HepG2 (cell line): ENCODE results near the gene WDFY1. TPM values are rescaled to one million over a fixed set of nuclear protein-coding genes. Genes with fewer than 3 reads are reported as not detected.

Source experiments
- ATAC-seq: fragments of 200-7000 bp; cut with Tn5 transposase; 3 replicates; pipeline ENCODE4 v1.9.1; 2020; ENCODE audit warnings: mild to moderate bottlenecking, moderate library complexity
- BruUV-seq: library from RNA; stranded (reverse); fragments of 400-500 nt; replicated peaks from 2 replicates; lab custom pipeline; 2021; lab: Mats Ljungman, UMichigan
- CTCF ChIA-PET: fragments of 300-600 bp; formaldehyde crosslinking; extraction: SDS; loops from one replicate; lab custom pipeline; 2021; ENCODE audit warnings: low total read pairs, inconsistent platforms, low intra/inter-chr PET ratio; lab: Yijun Ruan, JAX
- POLR2A ChIA-PET: fragments of 350-600 bp; sonication (Branson Sonifier 250); formaldehyde crosslinking; loops from one replicate; lab custom pipeline; 2020; ENCODE audit warnings: antibody characterized with exemption, inconsistent platforms; lab: Yijun Ruan, JAX
- DNase-seq: peaks from one replicate; pipeline ENCODE4 v3.0.0-alpha.2; 2015; ENCODE audit warnings: low spot score
- FAIRE-seq: peaks from 3 replicates; lab custom pipeline; 2011; peaks lifted over from hg19 to GRCh38; lab: Jason Lieb, UNC
- H2AFZ ChIP-seq: one replicate; pipeline ENCODE4 v1.6.1; 2011; ENCODE audit warnings: low read length, inconsistent platforms
- H3K27ac ChIP-seq: fragments of 300-600 bp; 3 replicates; pipeline ENCODE4 v1.8.0; 2011; ENCODE audit warnings: mixed run types, mild to moderate bottlenecking, mixed read lengths, low read length, inconsistent platforms; ENCODE audit not compliant: insufficient read depth; ENCODE audit errors: extremely low read length
- H3K27me3 ChIP-seq, 2 experiments: fragments of 200-600 bp in 1 of 2; 2 replicates in 1 of 2; 3 replicates in 1 of 2; pipeline versions ENCODE4 v1.6.0 to v1.8.0; 2011; ENCODE audit warnings: low read length in 2 of 2, mild to moderate bottlenecking in 2 of 2, moderate library complexity in 2 of 2, inconsistent platforms in 1 of 2; ENCODE audit not compliant: insufficient read depth in 2 of 2, control insufficient read depth in 1 of 2
- H3K36me3 ChIP-seq, 2 experiments: fragments of 200-600 bp in 1 of 2; replicated peaks in 1 of 2; 2 replicates in 1 of 2; 3 replicates in 1 of 2; pipeline versions ENCODE4 v1.5.1 to v1.8.0; 2011; ENCODE audit warnings: low read length in 2 of 2, inconsistent platforms in 1 of 2; ENCODE audit not compliant: insufficient read depth in 2 of 2, control insufficient read depth in 1 of 2
- H3K4me1 ChIP-seq: 2 replicates; pipeline ENCODE4 v1.5.1; 2012; ENCODE audit warnings: low read length, inconsistent platforms; ENCODE audit not compliant: insufficient read depth
- H3K4me2 ChIP-seq: 2 replicates; pipeline ENCODE4 v1.6.0; 2011; ENCODE audit warnings: low read depth, low read length, inconsistent platforms
- H3K4me3 ChIP-seq, 3 experiments: fragments of 200-600 bp in 1 of 3; sonication (generic), shearing (Covaris generic) in 1 of 3; replicated peaks in 1 of 3; 2 replicates each; pipeline ENCODE4 v1.5.1; 2011 to 2016; ENCODE audit warnings: low read length in 3 of 3, inconsistent platforms in 2 of 3, low read depth in 2 of 3, mild to moderate bottlenecking in 2 of 3, control low read depth in 1 of 3, mixed read lengths in 1 of 3; ENCODE audit not compliant: insufficient read depth in 1 of 3
- H3K79me2 ChIP-seq: one replicate; pipeline ENCODE4 v1.6.1; 2011; ENCODE audit warnings: low read length, inconsistent platforms; ENCODE audit not compliant: insufficient read depth
- H3K9ac ChIP-seq: 2 replicates; pipeline ENCODE4 v1.6.0; 2011; ENCODE audit warnings: mild to moderate bottlenecking, low read depth, low read length, inconsistent platforms; ENCODE audit not compliant: insufficient read depth
- H3K9me3 ChIP-seq: 2 replicates; pipeline ENCODE4 v1.5.1; 2012; ENCODE audit warnings: mild to moderate bottlenecking, low read length
- H4K20me1 ChIP-seq: 2 replicates; pipeline ENCODE4 v1.6.0; 2011; ENCODE audit warnings: inconsistent platforms, mild to moderate bottlenecking, low read length, moderate library complexity; ENCODE audit not compliant: insufficient read depth
- CHCHD3 ChIP-seq: sonication (generic); formaldehyde crosslinking; IDR thresholded peaks from 2 replicates; pipeline ENCODE4 v1.8.0; 2022; ENCODE audit warnings: mild to moderate bottlenecking, missing genetic modification reagents, moderate library complexity
- GATAD2A ChIP-seq: IDR thresholded peaks from 2 replicates; pipeline ENCODE4 v1.6.1; 2016
- GFI1 ChIP-seq: sonication (generic); formaldehyde crosslinking; IDR thresholded peaks from 2 replicates; pipeline ENCODE4 v1.5.0; 2020; ENCODE audit warnings: missing genetic modification reagents, mild to moderate bottlenecking, borderline replicate concordance
- HNF4A ChIP-seq: sonication (generic); formaldehyde crosslinking; IDR thresholded peaks from 2 replicates; pipeline ENCODE4 v1.4.0; 2020; ENCODE audit warnings: missing genetic modification reagents
- KLF9 ChIP-seq: IDR thresholded peaks from 2 replicates; pipeline ENCODE4 v1.6.1; 2016; ENCODE audit warnings: low read depth
- SIX1 ChIP-seq: sonication (generic); formaldehyde crosslinking; IDR thresholded peaks from 2 replicates; pipeline ENCODE4 v1.4.0; 2020; ENCODE audit warnings: missing genetic modification reagents, borderline replicate concordance
- SIX4 ChIP-seq: sonication (generic); formaldehyde crosslinking; IDR thresholded peaks from 2 replicates; pipeline ENCODE4 v1.4.0; 2020; ENCODE audit warnings: missing genetic modification reagents
- ZNF318 ChIP-seq: sonication (generic); formaldehyde crosslinking; IDR thresholded peaks from 2 replicates; pipeline ENCODE4 v1.4.0; 2020; ENCODE audit warnings: mild to moderate bottlenecking, missing genetic modification reagents
- ZNF720 ChIP-seq: sonication (generic); formaldehyde crosslinking; IDR thresholded peaks from 2 replicates; pipeline ENCODE4 v1.4.0; 2020; ENCODE audit warnings: missing genetic modification reagents
- WGBS: methylation state at CpG from one replicate; pipeline ENCODE4 v1.1.6; 2017; ENCODE audit warnings: low lambda C conversion rate; 5-methylcytosine and 5-hydroxymethylcytosine counted together
- in situ Hi-C: cut with HindIII; loops from 2 replicates; pipeline ENCODE4 v1.10.0; 2017; ENCODE audit warnings: low pct_unique_long_range_greater_than_20kb; ENCODE audit not compliant: extremely low pct_ligation_motif_present
- intact Hi-C: fragments of 100-400 bp; cut with micrococcal nuclease; formaldehyde crosslinking; loops from one replicate; pipeline ENCODE4 v1.10.0; 2022; ENCODE audit not compliant: unreplicated experiment
- polyA plus RNA-seq, 8 experiments: library from polyadenylated mRNA; depleted of rRNA in 3 of 8; stranded (reverse) in 7 of 8; unstranded in 1 of 8; fragments of >200 nt; fragmentation: Illumina TruSeq in 4 of 8; extraction: Trizol in 4 of 8; gene quantifications; 2 replicates each; pipeline versions ENCODE4 v1.2.1 to v1.2.3, GENCODE V29; 2011 to 2016; ENCODE audit warnings: low read depth in 4 of 8, missing spikeins in 1 of 8, mixed read lengths in 1 of 8; ENCODE audit not compliant: insufficient read depth in 1 of 8
- total RNA-seq, 5 experiments: library from RNA; depleted of rRNA; stranded (reverse); fragments of >200 nt; fragmentation: Illumina TruSeq; extraction: Trizol; gene quantifications; 2 replicates each; pipeline ENCODE4 v1.2.3, GENCODE V29; 2016; ENCODE audit warnings: low read depth in 1 of 5
- TF ChIP-seq, protein P1 (sequence below): sonication (generic); formaldehyde crosslinking; IDR thresholded peaks from 2 replicates; pipeline ENCODE4 v1.5.0; 2020; ENCODE audit warnings: mild to moderate bottlenecking, missing genetic modification reagents

The WDFY1 gene
- total and polyA plus RNA-seq, 2 of the 13 experiments (the other 11 are each of a cell fraction or from before 2014, with no cell fraction given) = 77.0 to 78.4 TPM

DNA sequence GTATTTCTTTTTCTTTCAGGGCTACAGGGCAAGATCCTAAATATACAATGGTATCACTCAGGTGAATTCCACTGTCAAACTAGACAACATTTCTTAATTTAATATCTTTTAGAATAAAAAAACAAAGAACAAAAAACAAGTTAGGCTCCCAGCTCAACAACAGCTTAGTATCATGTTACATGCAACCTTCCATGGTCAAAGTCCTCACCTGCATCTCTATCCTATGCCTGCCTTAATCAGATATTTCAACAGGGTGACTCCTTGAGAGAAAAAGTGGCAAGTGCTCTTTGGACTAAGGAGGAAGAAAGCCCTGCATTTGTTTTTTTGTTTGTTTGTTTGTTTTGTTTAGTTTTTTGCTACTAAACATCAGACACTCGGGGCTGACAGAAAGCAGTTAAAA, 50.2 kb downstream of the WDFY1 start:
- DNase-seq (peak; percentile 20), FAIRE-seq (no peak), ATAC-seq (peak; percentile 54; the same call in 2 of the 3 replicates)
- Histone ChIP-seq H3K27me3 (no peaks in the 10 kb centered on the region), H3K27ac (peak overlapping the region; percentile 18), H4K20me1 (no peaks in the 10 kb centered on the region; the same call in 1 of the 2 replicates), H3K9ac (no peak overlapping the region), H3K36me3 (peaks cover 11 to 51% of the 10 kb centered on the region in 2 experiments), H3K4me3 (no peak overlapping the region), H2AFZ (no peak overlapping the region), H3K79me2 (no peaks in the 10 kb centered on the region), H3K9me3 (no peaks in the 10 kb centered on the region), H3K4me2 (no peak overlapping the region; the same call in 1 of the 2 replicates), H3K4me1 (peaks cover 15% of the 10 kb centered on the region)
- WGBS = 79% methylated on average over 1 of the region's 1 CpG
- no peak for TF ChIP-seq CHCHD3 (CRISPR knock-in tag)
- TF ChIP-seq ZNF318 (CRISPR knock-in tag) = no peak
- TF ChIP-seq SIX4 (CRISPR knock-in tag) = peak; percentile 84; the same call in 1 of the 2 replicates
- peak; percentile 93 for TF ChIP-seq SIX1
- TF ChIP-seq GFI1 = no peak
- peak; percentile 43; the same call in 1 of the 2 replicates for TF ChIP-seq HNF4A
- no peak for TF ChIP-seq ZNF720 (CRISPR knock-in tag)
- TF ChIP-seq, protein P1, sequence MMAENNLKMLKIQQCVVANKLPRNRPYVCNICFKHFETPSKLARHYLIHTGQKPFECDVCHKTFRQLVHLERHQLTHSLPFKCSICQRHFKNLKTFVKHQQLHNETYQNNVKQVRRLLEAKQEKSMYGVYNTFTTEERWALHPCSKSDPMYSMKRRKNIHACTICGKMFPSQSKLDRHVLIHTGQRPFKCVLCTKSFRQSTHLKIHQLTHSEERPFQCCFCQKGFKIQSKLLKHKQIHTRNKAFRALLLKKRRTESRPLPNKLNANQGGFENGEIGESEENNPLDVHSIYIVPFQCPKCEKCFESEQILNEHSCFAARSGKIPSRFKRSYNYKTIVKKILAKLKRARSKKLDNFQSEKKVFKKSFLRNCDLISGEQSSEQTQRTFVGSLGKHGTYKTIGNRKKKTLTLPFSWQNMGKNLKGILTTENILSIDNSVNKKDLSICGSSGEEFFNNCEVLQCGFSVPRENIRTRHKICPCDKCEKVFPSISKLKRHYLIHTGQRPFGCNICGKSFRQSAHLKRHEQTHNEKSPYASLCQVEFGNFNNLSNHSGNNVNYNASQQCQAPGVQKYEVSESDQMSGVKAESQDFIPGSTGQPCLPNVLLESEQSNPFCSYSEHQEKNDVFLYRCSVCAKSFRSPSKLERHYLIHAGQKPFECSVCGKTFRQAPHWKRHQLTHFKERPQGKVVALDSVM (CRISPR knock-in tag) = no peak
- no peak for TF ChIP-seq KLF9 (CRISPR knock-in tag)
- TF ChIP-seq GATAD2A = 0 out of 2 replicates have a peak, but pooled peaks have one; percentile 23
- ChIA-PET POLR2A (interaction anchor here (1.9 kb wide), 2 partner anchors 13 to 35 kb away, joined by 5 to 7 read pairs; no protein-coding TSS in a partner anchor), CTCF (no interaction called here)
- intact Hi-C loops = loop anchor here (5.0 kb wide), 1 partner anchor 58 kb away; the partner anchor contains the start of gene AP1S3
- in situ Hi-C loops = no loop called here
- BruUV-seq = TSS peak; percentile 15
